Stimulated activated CD8-positive, alpha-beta memory T cell treated with anti-CD3 and anti-CD28 coated beads, Interleukin-4, amount 100 ng/mL, for 24 hours (primary cell): ENCODE data around the gene LMTK2.
A peak's percentile ranks its signal among the peaks of the same experiment; 100 is the strongest.

Source experiments
- DNase-seq: peaks from one replicate; pipeline ENCODE4 v3.0.0-alpha.2; 2020; ENCODE audit warnings: low read depth

LMTK2 gene

DNA sequence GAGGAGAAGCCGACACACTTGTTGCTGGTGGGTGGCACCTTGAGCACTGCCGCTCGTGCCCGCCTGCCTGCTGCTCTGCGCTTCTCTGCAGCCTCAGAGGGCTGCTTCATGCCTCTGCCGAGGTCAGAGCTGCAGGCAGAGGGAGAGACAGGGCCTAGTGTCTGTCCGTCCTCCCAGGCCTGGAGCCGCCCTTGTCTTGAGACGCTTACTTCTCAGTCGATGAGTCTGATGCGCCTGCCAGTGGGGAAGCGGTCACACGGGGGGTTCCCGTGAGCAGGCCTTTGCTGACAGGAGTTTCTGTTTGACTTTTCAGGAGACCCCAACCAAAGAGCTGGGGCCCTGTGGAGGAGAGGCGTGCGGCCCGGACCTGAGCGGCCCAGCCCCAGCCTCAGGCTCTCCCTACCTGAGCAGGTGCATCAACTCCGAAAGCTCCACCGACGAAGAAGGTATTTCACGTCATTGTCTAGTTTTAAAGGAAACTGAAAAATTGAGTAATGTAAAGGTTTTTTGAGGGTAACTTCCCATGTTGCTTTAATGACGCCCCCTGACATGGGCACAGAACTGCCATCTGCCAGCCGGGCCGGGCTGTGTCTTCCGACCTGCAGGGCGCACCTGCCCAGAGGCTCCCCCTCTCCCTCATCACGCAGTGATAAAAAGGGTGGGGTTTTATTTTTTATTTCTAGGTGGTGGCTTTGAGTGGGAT, 96.8 kb downstream of the LMTK2 start:
- no peak for DNase-seq

DNA sequence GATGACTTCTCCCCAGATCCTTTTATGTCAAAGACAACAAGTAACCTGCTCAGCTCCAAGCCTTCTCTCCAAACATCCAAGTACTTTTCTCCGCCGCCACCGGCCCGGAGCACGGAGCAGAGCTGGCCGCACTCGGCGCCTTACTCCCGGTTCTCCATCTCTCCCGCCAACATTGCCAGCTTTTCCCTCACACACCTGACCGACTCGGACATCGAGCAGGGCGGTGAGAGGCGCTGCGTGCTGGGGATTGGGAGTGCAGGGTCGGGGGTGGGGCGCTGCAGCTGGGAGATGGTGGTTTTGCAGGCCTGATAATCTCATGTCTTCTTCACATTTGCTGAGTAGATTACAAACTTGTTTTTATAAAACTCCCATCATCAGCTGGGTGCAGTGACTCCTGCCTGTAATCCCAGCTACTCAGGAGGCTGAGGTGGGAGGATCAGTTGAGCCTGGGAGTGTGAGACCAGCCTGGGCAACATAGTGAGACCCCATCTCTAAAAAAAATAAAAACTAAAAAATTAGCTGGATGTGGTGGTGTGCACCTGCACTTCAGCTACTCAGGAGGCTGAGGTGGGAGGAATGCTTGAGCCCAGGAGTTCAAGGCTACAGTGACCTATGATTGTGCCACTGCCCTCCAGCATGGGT, 97.4 kb downstream of the LMTK2 start:
- DNase-seq: no peak

DNA sequence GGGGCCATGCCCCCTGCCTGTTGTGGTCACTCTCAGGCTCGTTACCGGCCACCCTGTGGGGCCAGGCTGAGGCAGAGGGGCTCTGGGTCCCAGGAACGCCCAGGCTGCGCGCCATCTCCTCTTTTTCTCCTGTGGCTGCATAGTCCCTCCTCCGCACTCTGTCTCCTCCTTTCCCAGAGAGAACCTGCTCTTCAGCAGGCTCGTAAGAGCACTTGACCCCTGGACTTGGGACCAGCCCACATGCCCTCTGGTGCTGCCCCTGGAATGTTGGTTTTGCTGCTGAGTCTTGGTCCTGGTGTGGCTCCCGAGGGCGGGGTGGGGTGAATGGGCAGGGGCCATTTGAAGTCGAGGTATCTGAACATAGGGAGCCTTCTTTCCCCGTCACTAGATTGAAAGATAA, 98.0 kb downstream of the LMTK2 start:
- DNase-seq: no peak

DNA sequence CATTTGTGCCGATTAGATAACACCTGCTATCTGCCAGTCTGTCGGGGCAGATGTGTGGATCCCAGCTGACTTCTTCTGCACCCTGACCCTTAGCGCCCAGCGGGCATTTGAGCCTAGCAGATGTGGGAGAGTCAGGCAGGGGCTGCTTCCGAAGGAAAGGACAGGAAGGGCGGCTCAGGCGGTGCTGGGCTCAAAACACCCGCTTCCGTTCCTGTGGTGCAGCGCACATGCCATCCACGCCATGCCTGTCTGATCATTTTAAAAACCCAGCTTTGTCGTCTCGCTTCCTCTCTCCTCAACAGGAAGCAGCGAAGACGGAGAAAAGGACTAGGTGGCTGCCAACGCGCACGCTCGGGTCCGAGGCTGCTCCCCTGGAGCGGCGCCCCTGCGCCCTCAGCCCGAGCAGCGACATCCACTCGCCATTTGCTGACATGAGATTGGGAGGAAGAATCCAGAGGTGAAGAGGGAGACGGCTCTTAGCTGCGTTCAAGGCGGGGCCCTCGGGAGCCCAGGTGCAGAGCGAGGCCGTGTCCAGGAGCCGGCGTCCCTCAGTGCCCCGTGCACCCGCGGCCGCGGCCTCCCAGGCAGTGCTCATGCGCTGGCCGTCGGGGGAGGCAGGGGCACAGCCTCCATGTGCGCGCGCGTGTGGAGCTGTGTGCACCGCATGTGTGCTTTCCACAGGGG, 98.6 kb downstream of the LMTK2 start:
- DNase-seq: no peak

DNA sequence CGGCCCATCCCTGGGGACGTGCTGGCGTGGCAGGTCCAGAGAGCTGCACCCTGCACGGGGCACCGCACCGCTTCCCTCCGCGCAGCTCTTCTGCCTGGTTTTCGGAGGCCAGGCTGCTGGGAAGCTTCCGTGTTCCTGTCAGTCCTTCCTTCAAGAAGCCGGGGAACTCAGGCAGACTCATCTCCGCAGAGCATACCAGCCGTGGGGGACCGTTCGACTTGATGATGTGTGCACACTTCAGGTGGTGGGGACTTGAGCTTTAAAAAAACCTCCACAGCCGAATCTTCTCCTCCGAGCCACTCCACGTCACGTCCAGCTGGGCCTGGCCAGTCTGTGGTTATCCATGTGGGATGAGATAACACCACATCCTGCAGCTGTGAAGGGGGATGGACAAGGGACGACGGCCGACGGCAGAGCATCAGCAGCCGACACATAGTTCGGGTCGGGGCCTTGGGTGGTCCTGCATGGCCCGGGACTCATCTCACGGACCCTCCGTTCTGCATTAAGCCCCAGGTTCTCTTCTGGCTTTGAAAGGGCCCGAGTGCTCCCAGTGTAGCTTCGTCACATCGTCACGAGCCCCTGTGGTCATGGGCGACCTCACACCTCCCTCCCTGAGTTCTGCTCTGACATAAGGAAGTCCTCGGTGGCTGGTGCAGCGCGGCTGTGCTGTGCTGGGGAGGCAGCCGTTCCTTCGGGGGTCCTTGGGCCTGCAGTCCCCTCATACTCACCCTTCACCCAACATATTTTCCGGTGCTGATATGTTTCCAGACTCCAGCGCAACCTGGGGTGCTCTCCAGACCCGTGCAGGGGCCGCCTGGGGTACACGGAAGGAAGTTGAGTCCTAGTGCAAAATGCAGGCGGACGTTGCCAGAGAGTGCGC, 100.0 kb downstream of the LMTK2 start:
- no peak for DNase-seq

DNA sequence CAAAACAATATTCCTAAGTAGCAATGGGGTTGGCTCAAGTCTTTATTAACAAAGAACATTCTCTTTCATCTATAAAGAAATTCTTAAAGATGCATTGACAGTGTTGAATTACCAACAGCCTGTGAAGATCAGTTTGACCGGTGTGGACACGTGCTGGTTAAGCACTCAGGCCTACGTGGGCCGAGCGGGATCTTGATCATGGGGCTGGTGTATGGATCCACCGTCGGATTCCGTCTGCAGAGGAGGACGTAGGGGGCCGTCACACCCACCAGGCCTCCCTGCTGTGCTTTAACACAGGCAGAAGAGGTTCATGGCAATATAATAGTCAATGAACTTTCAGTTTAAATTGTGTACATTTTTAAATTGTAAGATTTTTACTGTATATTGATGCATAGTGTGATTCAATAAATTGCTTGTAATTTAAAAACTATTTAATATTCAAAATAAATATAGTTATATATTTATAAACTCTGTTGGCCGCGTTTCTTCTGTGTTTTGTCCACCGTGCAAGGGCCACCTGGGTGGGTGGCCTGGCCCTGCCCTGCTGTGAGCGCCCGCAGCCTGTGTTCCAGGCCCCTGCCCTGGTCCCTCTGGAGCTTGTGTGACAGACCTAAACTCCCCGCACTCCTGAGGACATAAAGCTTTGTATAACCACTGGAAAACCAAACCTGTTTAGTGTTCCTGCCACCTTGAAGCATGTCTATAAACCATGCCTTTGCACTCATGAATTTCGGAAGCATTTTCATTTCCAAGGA, 102.7 kb downstream of the LMTK2 start:
- DNase-seq: no peak

DNA sequence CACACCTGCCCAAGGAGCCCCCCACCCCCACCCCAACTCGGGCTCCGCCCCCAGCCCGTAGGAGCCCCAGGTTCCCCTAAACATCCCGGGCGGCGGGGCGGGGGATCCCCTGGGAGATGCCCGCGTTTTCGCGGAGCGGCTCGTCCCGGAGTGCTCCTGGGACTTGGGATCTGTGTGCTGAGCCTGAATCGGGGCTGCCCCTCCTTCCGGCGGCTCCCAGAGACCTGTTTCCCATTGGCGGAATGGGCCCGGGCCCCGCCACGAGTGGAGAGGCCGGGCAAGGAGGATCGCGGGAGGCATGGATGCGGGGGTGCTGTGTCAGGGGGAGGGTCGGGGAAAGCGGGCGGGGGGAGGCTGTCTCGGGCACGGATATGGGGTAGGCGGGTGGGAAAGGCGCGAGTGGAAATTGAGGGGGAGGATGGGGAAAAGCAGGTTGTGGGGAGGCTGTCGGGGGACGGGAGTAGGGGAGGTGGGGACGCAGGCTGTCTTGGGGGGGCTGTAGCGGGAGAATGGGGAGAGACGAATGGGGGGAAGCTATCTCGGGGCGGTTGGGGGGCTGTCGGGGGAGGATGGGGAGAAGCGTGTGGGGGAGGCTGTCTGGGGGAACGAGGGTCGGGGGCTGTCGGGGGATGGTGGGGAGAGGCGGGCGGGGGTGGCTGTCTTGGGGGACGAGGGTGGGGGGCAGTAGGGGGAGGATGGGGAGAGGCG, 104.0 kb downstream of the LMTK2 start:
- DNase-seq: no peak

DNA sequence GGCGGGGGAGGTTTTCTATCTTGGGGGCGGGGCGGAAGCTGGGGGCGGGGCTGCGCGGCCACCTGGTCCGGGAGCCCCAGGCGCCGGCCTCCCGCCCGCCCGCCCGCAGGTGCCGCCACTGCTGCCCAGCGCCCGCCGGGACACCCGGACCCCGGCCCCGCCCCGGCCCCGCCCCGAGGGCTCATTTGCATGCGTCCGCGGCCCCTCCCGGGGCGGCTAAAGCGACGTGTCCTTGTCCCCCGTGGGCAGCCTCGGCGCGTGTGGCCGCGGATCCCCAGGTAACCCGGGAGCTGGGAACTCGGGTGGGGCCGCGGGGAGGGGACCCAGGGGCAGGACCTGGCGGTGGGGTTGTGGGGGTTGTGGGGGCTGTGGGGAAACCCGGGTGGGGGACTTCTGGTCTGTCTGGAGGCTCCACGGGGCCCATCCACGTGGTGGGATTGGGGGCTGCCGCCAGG, 104.6 kb downstream of the LMTK2 start, which contains the start of gene BHLHA15:
TSS of gene BHLHA15 (plus strand) at position 219 of the 455 bp plus-strand sequence. CDS start 871 bp downstream, outside the sequence.
- DNase-seq: peak; percentile 9

DNA sequence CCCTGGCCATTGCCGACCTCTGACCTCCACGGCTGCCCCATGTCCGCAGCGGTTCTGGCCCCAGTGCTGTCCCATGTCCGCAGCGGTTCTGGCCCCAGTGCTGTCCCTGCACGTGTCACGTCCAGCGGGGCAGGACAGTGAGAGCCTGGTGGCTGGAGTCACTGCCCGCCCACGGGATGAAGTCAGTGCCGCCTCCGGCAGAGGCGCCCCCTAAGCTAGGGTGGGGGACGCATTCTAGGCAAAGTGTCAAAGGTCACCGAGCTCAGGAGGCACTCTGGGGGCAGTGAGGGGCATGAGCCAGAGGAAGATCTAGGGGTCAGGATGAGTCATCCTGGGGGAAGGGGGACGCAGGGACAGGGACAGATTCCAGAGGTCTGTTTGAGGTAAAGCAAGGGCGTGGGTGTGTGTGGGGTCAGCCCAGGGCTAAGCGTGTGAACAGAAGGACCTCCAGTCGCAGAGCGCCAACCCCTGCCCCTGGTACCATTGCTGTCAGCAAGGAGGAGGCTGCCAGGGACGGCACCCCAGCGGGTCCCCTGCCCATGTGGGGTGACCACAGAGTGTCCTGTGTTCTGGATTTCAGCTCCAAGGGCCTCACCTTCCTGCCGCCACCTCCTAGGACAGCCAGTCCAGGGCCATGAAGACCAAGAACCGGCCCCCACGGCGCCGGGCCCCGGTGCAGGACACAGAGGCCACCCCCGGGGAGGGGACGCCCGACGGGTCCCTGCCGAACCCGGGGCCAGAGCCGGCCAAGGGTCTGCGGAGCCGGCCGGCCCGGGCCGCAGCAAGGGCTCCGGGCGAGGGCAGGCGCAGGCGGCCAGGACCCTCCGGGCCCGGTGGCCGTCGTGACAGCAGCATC, 105.2 kb downstream of the LMTK2 start:
- no peak for DNase-seq

DNA sequence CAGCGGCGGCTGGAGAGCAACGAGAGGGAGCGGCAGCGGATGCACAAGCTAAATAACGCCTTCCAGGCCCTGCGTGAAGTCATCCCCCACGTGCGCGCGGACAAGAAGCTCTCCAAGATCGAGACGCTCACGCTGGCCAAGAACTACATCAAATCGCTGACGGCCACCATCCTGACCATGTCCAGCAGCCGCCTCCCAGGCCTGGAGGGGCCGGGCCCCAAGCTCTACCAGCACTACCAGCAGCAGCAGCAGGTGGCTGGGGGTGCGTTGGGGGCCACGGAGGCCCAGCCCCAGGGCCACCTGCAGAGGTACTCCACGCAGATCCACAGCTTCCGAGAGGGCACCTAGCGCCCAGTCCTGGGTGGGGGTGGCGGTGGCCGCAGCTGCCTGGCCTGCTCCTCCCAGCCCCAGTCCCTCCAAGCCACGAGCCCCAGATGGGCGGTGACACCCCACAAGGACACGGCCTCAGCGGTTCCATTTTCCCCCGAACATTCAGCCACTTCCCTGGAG, 105.9 kb downstream of the LMTK2 start:
- no peak for DNase-seq

DNA sequence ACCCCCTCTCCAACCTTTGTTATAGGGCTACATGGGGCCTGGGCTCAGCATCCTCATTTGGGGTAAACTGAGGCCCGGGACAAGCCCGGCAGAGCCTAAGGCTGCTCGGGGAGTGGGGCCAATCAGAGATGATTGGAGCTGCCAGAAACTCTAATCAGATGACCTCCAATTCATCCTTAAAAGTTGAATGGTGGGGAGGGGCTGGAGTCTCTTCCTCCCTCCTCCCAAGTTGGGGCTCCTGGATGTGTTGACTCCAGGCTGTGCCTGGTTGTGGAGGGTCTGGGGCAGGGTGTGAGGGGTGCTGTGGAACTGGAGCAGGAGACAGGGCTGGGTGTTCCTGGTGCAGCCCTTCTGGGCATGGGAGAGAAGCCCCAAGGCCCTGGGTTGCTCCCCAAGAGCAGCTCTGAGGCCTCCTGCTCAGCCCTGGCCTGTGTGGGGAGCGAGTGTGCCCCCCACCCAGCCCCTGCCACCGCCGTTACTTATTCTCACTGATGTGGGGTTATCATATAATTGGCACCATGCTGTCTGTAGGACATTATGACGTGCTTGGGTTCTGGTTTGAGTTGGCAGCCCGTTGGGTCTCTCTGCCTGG, 106.7 kb downstream of the LMTK2 start:
- DNase-seq: no peak

DNA sequence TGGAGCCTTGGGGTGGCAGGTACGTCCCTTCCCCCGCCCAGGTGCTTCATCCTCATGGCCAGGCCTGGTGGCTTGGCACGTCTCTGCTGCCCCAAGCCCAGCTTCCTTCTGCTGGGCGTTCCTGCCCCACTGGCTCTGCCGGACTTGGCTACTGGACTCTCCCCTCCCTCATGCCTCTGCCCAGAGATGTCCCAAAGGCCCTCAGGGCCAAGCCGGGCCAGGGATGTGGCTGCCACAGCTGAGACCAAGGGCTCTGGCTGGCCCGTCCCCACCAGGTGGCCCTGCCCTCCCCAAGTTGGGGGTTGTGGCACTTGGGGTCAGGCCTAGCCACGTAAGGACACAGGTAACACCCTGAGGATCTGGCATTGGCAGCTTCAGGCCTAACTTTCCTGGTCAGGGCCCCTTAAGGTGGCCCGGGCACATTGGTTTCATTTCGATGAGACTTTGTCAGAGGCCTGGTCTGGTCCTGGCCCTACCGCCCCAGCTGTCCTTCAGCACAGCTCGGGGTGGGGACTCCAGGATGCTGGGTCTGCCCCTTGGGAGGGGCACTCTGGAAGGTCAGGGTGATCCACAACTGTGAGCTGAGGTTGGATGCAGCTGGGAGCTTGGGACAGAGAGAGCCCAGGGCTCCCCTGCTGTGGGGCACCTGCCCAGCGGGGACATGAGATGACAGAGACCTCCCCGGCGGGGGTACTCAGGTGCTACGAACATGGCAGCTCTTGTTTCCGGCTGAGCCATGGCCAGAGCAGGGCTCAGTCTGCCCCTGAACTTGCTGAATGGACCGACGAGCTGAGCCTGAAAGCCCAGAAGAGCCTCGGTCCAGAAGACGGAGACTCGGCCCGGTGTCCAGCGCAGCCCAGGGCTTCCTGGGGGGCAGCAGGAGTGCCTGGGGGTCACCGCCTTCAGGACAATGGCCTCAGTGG, 107.5 kb downstream of the LMTK2 start:
- no peak for DNase-seq

DNA sequence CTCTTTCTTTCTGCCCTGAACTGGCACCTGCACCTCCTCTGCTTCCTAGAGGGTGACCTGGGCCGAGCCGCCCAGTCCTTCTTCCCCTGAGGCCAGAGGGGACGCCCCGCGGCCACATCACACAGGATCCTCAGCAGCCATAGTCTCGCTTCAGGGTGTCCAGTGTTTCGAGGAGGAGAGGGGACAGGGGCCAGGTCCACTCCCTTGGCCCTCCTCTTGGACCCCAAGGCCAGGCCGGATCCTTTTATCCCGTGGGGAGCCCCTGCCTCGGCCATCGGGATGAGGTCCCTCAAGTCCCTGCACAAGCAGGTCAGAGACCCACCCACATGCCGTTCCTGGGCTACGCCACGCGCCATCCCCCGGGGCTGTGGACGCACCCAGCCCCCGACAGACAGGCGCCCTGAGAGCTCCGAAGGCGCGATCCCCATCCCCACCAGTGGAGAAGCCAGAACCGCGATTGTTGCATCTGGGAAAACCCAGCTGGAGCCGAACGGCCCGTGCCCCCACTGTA, 108.2 kb downstream of the LMTK2 start:
- no peak for DNase-seq

DNA sequence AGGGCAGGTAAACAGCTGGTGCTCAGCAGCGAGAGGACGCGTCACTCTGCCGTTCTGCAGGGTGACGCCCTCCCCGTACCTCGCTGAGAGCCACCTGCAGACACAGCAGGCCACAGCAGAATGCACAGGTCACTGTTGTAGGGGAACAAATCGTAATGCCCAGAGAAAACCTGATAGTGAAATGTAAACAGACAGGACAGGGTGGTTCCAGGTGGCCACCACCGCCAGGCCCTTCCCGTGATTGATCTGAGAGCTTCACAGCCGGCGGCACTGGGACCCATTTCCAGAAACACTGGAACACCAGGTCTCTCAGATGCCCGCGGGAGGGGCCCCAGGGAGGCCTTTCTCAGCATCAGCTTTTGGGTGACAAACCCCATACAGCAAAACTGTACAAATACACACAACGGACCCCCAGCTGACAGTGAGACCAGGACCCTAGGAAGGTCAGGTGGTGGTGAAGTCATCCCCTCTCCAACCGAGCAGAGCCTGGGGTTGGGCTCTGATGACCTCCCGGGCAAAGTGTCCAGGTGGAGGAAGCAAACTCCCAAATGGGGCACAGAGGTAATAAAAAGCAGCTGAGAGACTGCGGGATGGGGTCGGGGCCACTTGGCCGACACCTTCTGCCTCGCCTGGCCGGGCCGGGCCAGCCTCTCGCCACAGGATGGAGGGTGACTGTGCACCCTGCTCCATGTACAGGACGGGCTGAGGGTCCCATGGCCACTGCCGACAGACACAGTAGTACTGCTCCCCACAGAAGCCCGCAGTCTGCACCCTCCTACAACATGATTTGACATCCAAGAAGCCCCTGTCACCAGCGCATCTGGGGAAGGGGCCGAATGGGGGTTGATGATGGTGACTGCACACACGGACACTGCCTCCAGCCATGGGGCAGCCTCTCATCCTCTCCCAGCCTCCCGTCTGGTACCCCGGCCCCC, 109.2 kb downstream of the LMTK2 start:
- no peak for DNase-seq

DNA sequence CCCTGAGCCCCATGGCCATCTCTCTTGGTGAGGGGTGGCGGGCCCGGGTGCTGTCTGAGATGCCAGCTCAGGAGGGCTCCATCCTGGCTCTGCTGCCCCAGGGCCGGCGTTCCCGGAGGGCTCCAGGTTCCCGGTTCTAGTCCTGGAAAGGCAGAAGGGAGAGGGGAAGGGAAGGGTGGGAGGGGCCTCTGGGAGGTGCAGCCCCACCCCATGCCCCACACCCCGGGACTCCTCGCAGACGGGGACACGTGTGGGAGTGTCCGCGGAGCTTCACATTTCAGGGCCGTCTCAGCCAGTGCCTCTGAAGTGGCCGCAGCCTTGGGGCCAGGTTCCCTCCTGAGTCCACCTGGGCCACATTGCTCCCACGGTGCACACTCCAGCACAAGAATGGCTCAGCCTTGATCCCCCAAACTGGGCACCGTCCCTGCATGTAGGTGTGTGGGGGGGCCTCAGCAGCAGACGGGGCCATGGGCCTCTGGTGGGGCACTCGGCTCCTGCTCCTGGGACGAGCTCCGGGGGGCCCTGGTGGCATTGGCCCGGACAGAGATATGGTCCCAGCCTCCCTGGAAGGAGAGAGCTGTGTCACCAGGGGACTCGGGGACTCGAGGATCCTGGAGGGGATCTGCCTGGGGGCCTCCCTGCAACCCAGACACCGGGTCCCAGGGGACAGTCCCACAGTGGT, 110.4 kb downstream of the LMTK2 start:
- DNase-seq: no peak
